ENCODE results near the gene RPL32.

- TF ChIP-seq RAD21 (IDR thresholded peaks at IDR 0.05; ENCODE audit: low read length) (no peak), FOXJ3 (CRISPR knock-in tag; IDR thresholded peaks at IDR 0.05) (no peak), EP300 (IDR thresholded peaks at IDR 0.05; ENCODE audit: borderline replicate concordance in 1 of 2, low read depth in 1 of 2, low read length in 1 of 2) (no peak), TAF1 (IDR thresholded peaks at IDR 0.05; ENCODE audit: borderline replicate concordance, low read depth, low read length) (no peak), CTCF (IDR thresholded peaks at IDR 0.05) (no peak), YY1 (IDR thresholded peaks at IDR 0.05; ENCODE audit: low read depth) (no peak), PBX3 (IDR thresholded peaks at IDR 0.05) (no peak), CHD2 (IDR thresholded peaks at IDR 0.05; ENCODE audit: low read length, partially characterized antibody) (no peak), REST (IDR thresholded peaks at IDR 0.05; ENCODE audit: low read depth, low read length) (no peak)
- TF ChIP-seq, protein P1, sequence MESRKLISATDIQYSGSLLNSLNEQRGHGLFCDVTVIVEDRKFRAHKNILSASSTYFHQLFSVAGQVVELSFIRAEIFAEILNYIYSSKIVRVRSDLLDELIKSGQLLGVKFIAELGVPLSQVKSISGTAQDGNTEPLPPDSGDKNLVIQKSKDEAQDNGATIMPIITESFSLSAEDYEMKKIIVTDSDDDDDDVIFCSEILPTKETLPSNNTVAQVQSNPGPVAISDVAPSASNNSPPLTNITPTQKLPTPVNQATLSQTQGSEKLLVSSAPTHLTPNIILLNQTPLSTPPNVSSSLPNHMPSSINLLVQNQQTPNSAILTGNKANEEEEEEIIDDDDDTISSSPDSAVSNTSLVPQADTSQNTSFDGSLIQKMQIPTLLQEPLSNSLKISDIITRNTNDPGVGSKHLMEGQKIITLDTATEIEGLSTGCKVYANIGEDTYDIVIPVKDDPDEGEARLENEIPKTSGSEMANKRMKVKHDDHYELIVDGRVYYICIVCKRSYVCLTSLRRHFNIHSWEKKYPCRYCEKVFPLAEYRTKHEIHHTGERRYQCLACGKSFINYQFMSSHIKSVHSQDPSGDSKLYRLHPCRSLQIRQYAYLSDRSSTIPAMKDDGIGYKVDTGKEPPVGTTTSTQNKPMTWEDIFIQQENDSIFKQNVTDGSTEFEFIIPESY (IDR thresholded peaks at IDR 0.05; ENCODE audit: borderline replicate concordance, low read depth): no peak
- TF ChIP-seq, protein P2, sequence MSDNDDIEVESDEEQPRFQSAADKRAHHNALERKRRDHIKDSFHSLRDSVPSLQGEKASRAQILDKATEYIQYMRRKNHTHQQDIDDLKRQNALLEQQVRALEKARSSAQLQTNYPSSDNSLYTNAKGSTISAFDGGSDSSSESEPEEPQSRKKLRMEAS (IDR thresholded peaks at IDR 0.05; ENCODE audit: low read depth): no peak
Measured at GRCh38 chr3:12882336-12883310, 41.3 kb upstream of the RPL32 start.

Data from SK-N-SH (cell line).